ENCODE results near the gene LRMDA. TPM values are rescaled to one million over a fixed set of nuclear protein-coding genes. Genes with fewer than 3 reads are reported as not detected.

LRMDA gene
- total and polyA plus RNA-seq, 2 of the 13 experiments (the other 11 are each of a cell fraction or from before 2014, with no cell fraction given) = 13.4 to 22.0 TPM

DNA sequence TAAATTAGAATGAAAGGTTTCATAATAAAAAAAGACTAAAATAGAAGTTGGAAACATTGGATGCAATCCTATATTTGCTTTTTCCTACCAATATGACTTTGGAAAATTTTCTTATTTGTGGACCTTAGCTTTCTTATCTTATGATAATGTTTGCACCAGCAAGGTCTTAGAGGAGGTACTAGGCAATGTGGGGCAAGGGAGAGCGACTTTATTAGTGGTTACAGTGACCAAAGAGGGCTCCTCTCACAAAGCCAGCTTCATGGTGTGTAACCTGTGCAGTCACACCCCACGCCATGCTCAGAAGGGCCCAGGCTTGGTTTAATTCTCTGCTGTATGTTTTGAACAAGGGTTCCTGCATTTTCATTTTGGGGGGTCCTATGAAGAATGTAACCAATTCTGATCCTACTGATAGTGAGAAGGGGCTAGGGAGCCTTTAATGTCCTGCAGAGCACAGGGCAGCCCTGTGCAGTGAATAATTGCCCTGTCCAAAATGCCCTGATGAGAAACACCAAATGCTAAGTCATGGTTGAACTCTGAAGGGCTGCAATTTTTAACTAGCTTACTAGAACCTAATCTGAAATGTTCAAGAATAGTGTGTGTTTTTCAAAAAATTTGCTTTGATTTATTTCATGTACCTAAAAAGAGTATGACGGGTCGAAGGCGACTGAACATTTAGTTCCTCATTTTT is 1047.8 kb downstream of the LRMDA start:
- Histone ChIP-seq H3K9ac (ENCODE audit: insufficient read depth, low read depth, low read length) (no peak overlapping the region), H3K4me1 (ENCODE audit: insufficient read depth, low read length) (no peaks in the 10 kb centered on the region), H3K36me3 (replicated peaks in 1 of 2; ENCODE audit: control insufficient read depth in 1 of 2, insufficient read depth in 2 of 2, low read length in 2 of 2) (no peaks in the 10 kb centered on the region), H3K79me2 (ENCODE audit: insufficient read depth, low read length) (no peaks in the 10 kb centered on the region), H3K9me3 (ENCODE audit: low read length) (no peaks in the 10 kb centered on the region), H3K27me3 (ENCODE audit: control insufficient read depth in 1 of 2, insufficient read depth in 2 of 2, low read length in 2 of 2) (no peaks in the 10 kb centered on the region), H3K4me2 (ENCODE audit: low read depth, low read length) (no peak overlapping the region), H3K4me3 (replicated peaks in 1 of 3; ENCODE audit: insufficient read depth in 1 of 3, low read depth in 2 of 3, low read length in 3 of 3) (no peak overlapping the region), H2AFZ (ENCODE audit: low read length) (no peak overlapping the region), H4K20me1 (ENCODE audit: insufficient read depth, low read length) (no peaks in the 10 kb centered on the region; the same call in 1 of the 2 replicates), H3K27ac (ENCODE audit: extremely low read length, insufficient read depth, low read length) (no peak overlapping the region)
- no peak for TF ChIP-seq PHF8 (CRISPR knock-in tag; IDR thresholded peaks at IDR 0.05)
- TF ChIP-seq, protein P1, sequence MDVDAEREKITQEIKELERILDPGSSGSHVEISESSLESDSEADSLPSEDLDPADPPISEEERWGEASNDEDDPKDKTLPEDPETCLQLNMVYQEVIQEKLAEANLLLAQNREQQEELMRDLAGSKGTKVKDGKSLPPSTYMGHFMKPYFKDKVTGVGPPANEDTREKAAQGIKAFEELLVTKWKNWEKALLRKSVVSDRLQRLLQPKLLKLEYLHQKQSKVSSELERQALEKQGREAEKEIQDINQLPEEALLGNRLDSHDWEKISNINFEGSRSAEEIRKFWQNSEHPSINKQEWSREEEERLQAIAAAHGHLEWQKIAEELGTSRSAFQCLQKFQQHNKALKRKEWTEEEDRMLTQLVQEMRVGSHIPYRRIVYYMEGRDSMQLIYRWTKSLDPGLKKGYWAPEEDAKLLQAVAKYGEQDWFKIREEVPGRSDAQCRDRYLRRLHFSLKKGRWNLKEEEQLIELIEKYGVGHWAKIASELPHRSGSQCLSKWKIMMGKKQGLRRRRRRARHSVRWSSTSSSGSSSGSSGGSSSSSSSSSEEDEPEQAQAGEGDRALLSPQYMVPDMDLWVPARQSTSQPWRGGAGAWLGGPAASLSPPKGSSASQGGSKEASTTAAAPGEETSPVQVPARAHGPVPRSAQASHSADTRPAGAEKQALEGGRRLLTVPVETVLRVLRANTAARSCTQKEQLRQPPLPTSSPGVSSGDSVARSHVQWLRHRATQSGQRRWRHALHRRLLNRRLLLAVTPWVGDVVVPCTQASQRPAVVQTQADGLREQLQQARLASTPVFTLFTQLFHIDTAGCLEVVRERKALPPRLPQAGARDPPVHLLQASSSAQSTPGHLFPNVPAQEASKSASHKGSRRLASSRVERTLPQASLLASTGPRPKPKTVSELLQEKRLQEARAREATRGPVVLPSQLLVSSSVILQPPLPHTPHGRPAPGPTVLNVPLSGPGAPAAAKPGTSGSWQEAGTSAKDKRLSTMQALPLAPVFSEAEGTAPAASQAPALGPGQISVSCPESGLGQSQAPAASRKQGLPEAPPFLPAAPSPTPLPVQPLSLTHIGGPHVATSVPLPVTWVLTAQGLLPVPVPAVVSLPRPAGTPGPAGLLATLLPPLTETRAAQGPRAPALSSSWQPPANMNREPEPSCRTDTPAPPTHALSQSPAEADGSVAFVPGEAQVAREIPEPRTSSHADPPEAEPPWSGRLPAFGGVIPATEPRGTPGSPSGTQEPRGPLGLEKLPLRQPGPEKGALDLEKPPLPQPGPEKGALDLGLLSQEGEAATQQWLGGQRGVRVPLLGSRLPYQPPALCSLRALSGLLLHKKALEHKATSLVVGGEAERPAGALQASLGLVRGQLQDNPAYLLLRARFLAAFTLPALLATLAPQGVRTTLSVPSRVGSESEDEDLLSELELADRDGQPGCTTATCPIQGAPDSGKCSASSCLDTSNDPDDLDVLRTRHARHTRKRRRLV (CRISPR knock-in tag; IDR thresholded peaks at IDR 0.05) = no peak
- TF ChIP-seq ARNT2 (CRISPR knock-in tag; IDR thresholded peaks at IDR 0.05; ENCODE audit: low read depth) = no peak
- no peak for TF ChIP-seq MTA3 (CRISPR knock-in tag; IDR thresholded peaks at IDR 0.05)
- no peak for TF ChIP-seq SAP130 (CRISPR knock-in tag; IDR thresholded peaks at IDR 0.05; ENCODE audit: low read depth)
- TF ChIP-seq ZNF629 (CRISPR knock-in tag; conservative IDR thresholded peaks at IDR 0.05) = no peak
- TF ChIP-seq, protein P2, sequence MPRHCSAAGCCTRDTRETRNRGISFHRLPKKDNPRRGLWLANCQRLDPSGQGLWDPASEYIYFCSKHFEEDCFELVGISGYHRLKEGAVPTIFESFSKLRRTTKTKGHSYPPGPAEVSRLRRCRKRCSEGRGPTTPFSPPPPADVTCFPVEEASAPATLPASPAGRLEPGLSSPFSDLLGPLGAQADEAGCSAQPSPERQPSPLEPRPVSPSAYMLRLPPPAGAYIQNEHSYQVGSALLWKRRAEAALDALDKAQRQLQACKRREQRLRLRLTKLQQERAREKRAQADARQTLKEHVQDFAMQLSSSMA (CRISPR knock-in tag; IDR thresholded peaks at IDR 0.05) = no peak
- no peak for TF ChIP-seq ZNF724P (CRISPR knock-in tag; IDR thresholded peaks at IDR 0.05; ENCODE audit: borderline replicate concordance)
- no peak for TF ChIP-seq ZNF792 (CRISPR knock-in tag; IDR thresholded peaks at IDR 0.05)
- TF ChIP-seq XBP1 (CRISPR knock-in tag; IDR thresholded peaks at IDR 0.05) = no peak
- no peak for TF ChIP-seq ZMYM2 (CRISPR knock-in tag; IDR thresholded peaks at IDR 0.05)
- TF ChIP-seq ZNF678 (CRISPR knock-in tag; IDR thresholded peaks at IDR 0.05) = no peak
- TF ChIP-seq NCOR1 (IDR thresholded peaks at IDR 0.05; ENCODE audit: borderline replicate concordance, low read length) = no peak
- TF ChIP-seq ZNF251 (CRISPR knock-in tag; IDR thresholded peaks at IDR 0.05) = no peak
- no peak for TF ChIP-seq SOX5 (CRISPR knock-in tag; IDR thresholded peaks at IDR 0.05; ENCODE audit: borderline replicate concordance)
- TF ChIP-seq CEBPG (CRISPR knock-in tag; IDR thresholded peaks at IDR 0.05) = no peak
- no peak for TF ChIP-seq HNRNPUL1 (IDR thresholded peaks at IDR 0.05; ENCODE audit: low read depth, low read length)
- no TSS peak for BruUV-seq (replicated peaks)
- DNase-seq (ENCODE audit: low spot score) (no peak), ATAC-seq (no peak), FAIRE-seq (no peak)
- intact Hi-C loops (cut with micrococcal nuclease; ENCODE audit: unreplicated experiment) = no loop called here
- in situ Hi-C loops (cut with HindIII; ENCODE audit: extremely low pct_ligation_motif_present, low pct_unique_long_range_greater_than_20kb) = no loop called here
- ChIA-PET POLR2A (no interaction called here), CTCF (ENCODE audit: low intra/inter-chr PET ratio, low total read pairs) (no interaction called here)
- WGBS (ENCODE audit: low lambda C conversion rate) = 71% methylated on average over 5 of the region's 5 CpGs

Data from HepG2 (cell line).